Stimulated activated CD4-positive, alpha-beta T cell treated with anti-CD3 and anti-CD28 coated beads, Interleukin-12 subunit alpha, Interleukin-12 subunit beta, amount 100 ng/mL, for 4 hours (primary cell): Measurements from ENCODE around the gene TBC1D21.
A peak's percentile ranks its signal among the peaks of the same experiment; 100 is the strongest.

Experiments
- DNase-seq: peaks from one replicate; pipeline ENCODE4 v3.0.0-alpha.2; 2020

TBC1D21 gene

DNA sequence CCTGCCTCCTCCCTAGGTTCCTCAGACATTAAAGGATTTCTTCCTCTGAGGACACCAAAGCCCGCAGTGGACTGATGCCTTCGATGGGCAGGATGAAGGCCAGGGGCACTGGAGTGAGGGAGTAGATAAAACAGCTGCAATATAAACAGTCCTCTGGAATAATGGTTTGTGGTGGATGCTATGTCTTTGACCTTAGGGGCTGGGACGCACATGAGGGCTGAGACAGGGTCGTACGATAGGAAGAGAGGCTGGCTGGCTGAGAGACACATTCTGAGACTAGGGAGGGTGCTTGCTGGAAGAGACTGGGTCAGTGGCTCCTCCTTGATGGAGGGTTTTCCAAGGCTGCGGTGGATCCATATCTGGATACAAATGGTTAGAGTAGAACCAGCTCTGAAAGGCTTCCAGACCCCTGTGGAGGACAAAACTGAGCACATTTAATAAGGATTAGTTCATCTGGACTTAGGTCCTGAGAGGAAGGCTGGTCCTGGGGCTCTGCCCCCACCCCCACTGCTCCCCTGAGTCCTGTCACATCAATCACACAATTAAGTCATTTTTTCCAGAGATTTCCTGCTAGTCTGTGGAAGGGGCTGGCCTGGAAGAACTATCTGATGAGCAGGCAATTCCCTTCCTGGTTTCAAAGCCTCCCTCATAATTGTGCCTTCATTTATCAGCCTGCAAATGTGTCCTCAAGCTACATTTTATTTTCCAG, 15.8 kb downstream of the TBC1D21 start:
- DNase-seq, result no peak

DNA sequence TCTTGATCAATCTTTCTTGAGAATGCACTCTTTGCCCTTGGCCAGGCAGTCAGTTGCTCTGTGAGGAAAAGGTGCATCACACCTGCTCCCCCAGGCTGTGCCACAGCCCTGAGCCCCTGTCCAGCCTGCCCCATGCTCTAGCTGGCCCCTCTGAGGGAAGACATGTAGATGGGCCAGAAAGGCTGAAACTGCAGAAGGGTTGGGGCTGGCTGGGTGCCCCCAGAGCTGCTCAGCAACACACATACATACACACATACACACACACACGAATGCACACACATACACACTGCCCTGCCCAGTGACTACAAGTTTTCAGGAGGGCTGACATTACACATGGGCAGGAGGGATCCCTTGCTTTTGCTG, 16.4 kb downstream of the TBC1D21 start:
- DNase-seq, result no peak

DNA sequence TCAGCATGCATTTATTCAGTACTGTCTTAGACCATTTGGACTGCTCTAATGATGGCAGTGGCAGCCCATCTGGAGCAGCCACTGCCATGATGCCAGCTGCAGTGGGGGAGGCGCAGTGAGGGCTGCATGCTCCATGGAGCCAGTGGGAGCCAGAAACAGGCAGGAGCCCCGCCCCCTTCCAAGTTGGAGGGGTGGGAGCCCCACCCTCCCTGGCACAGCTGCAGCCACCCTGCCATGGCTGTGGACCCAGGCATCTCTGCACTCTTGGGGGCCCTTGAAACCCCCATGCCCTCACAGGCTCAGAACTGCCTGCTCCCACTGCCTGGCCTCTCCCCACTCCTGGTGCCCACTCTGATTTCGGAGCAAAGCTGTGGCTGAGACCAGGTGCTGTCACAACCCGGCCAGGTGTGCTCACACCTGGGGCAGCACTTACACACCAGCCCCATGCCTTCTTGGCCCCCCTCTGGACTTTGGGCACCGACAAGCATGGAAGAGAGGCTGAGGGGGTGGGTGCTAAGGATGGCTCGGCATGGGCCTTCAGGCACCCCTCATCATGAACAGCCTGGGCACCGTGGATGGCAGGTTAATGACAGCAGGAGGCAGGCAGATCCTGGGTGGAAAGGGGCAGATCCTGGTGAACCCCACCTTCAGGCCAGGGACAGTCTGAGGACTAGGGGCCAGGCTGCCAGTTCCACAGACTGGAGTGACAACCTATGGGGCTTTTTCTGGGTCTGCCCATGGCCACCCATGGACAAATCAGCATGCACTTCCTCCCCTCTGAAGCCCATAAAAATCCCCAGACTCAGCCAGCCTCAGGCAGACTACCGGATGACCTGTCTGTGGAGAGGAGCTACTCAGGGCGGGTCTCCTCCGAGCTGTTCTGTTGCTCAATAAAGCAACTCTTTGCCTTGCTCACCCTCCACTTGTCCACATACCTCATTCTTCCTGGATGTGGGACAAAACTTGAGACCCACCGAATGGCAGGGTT, 18.3 kb downstream of the TBC1D21 start:
- DNase-seq, result no peak

DNA sequence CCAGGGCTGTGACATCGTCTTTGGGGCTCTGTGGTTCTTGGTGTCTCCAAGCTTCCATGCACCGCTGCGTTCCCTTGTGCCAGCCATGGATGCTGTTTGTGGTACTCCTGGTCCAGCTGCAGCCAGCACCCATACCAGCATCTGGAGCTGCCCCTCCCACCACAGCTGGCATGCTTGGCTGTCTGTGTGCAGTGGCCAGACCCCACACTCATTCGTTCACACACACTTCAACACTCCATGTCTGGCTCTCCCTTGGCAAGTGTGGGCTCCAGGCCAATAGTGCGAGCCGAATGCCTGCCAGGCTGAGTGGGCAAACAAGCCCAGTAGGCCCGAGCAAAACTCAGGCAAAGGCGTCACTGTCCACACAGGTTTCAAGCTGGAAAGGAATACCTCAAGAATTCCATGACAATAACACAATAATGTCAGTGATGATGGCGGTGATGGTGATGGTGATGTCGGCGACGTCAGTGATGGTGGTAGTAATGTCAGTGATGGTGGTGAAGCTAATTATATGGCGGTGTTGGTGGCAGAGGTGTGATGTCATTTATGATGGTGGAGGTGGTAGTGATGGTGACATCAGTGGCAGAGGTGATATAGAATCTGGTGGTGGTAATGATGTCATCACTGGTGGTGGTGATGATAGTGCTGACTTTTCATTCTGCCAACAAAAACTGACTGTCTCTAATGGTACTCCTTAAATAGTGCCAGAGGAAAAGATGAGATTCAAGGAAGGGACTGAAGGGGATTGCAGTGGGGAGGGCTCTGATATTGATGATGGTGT, 19.3 kb downstream of the TBC1D21 start:
- no peak for DNase-seq

DNA sequence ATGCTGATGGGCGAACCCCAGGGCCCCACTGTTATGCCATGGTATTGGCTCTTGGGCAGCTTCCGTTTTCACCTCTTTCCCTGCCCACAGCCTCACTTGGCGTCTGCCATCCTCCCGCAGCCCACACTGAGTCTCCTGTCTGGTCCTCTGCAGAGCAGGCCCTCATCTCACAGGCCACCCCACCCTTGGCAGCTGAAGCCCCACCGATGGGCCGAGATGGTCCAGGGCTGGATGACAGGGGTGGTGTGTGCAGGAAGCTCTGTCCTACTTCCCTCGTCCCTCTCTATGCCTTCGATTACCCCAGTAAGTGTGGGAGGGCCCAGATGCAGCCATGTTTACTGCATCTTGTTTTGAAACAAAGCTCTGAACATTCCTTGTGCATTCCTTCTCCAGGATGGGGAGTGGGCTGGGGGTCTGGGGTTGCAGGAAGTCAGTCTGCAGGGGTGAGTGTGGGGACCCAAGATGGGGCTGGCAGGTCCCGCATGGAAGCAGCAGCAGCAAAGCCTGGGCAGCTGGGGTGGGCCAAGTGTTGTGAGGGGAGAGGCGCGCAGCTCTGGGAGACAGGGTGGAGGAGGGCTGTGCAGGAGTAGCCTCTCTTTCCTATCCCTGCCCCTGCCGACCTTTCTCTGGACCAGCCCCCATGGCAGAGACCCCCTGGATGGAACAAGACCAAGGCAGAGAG, 20.9 kb downstream of the TBC1D21 start:
- DNase-seq, result no peak

DNA sequence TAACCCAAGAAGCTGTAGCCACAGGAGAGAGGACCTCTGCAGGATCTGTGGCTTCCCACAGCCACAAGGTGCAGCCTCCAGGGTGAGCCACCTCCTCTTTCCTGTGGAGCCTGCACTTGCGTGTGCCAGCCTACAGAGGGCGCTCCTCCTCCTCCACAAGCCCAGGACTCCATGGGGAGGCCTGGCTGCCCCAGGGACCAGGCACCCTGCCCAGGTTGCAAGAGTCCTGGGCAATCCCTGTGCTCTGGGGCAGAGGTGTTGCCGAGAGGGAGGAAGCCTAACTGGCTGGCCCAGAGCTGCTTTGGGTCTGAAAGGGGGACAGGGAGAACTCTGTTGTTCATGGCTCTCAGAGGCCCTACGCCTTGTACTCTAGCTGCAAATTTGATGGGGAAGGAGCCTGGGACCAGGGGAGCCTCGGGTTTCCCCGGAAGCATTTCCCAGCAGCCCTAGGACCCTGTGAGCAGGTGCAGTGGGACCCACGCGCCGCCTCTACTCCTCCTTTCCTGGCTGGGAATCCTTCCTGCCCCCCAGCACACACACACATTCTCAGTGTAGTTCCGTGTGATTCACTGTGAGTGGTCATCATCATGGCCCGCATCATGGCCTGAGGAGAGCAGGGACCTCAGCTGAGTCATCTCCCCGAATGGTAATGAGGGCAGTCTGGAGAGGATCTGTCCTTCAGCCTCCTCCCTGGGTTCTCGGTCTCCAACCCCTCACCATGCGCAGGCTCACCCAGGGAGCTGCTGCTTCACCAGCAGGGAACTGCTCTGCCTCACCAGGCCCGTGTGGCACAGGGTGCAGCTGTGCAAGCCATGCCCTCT, 24.3 kb downstream of the TBC1D21 start:
- peak; percentile 30 for DNase-seq

DNA sequence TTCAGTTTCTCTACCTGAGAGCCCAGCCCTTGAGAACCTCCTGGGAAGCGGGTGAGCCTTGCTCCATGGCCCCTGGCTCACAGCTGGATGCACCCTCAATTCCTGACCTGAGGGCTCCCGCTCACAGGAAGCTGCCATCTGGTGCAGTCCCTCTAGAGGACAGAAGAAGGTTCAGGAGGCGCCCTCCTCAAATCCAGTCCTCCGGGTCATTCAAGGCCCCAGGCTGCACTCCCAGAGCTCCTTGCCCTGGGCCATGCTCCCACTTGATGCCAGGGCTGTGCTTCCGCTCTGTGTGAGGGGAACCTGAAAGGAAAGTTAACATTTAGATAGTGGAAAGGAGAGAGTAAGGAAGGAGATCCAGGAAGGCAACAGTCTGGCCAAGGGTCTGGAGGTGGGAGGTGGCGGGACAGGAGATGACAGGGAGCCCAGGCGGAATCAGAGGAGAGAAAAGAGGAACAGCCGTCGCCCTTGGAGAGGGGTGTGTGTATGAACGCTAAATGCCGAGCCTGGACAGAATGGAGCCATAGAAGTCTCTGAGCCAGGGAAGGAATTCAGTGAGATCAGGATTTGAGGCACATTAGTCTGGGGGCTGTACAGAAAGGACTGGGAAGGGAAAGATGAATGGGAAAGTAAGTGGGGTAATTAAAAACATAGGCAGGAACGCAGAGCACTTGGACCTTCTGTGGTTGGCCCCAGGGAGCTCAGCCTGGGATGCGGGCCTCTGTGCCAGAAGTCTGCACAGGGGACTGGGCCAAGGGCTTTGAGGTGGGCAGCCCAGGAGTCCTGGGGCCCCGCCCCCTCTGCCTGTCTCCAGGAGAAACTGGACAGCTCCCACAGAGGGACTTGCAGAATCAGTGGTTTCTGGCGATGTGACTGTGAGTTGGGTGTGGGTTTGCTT, 26.1 kb downstream of the TBC1D21 start:
- DNase-seq, result no peak

DNA sequence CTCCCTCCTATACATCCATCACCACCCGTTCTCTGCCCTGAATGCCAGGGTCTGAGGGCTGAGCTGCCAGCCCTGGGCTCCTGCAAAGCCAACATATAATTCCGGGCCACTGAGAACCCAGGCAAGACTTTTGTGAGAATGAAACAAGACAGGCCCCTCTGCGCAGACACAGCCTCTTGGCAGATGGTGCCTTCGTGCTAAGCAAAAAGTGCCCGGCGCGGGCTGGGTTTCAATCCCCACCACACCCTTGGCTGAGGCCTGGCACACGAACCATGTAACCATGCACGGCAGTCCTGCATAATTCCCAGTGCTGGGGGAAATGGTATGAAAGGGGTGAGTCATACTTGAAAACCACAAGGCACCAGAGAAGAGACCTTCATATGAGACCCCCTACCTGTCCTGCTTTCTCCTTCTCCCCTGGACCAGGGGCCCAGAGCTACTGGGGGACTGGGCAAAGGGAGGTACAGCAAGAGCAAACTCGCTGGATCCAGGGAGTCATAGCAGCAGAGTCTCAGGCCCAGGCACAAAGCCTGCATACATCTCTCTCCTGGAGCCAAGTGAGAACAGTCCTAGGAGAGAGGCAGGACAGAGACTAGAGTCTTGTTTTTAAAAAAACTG, 26.8 kb downstream of the TBC1D21 start:
- DNase-seq, result no peak

DNA sequence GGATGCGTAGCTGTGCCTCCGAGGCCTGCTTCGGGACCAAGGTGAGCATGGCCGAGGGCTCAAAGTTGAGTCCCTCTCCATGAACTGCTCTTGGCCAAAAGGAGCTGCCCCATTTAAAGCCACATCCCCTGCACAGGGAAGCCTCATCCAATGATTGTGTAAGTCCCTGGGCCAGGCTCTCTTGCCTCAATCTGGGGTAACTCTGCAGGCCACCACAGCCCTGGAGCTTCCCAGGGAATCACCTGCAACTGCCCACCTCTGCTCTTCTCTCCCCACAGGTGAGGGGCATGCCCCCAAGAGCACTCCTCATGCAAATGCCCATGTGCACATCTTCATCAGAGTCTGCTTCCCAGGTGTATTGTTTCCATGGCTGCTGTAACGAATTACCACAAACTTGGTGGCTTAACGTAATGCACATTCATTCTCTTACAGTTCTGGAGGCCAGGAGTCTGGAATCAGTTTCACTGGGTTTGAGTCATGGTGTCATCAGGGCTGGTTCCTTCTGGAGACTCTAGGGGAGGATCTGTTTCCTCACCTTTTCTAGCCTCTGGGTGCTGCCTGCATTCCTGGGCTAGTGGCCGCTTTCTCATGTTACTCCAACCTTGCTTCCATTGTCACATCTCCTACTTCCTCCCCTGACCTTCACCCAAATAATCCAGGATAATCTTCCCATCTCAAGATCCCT, 27.9 kb downstream of the TBC1D21 start:
- DNase-seq, result no peak

DNA sequence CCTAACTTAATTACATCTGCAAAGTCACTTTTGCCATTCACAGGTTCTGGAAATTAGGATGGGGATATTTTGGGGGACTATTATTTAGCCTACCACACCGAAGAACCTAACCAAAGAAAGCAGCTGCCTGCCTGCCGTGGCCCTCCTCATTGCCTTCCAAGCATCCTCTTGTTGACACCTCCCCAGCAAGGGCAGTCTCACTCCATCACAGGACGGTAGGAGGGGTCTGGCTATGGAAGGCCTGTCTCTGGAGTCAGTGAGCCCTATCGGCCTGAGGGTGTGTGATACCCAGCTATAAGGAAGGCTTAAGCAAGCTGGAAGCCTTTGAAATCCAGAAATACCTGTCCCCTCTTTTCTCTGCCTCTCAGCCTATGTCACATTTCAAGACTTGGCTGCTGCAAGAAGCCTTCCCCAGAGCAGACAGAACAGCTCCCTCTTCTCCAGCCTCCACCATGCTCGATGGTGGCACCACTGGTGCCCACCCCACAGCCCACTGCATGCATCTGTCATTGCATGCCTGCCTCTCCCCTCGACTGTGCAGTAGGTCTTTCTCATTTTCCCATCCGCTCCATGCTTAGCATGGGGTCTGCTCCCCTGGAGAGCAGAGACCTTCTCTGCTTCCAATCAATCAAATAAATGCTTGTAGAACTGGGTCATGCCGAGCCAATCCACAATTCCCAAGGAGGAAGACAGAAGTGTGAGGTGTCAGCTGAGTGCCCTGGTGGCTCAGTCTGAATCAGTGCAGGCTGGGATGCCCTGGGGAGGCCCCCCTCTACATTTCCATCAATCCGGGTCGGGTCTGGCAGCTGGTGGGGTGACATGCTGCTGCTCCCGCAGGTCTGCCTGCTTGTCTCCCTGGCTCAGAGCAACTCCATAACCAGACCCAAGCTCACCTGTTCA, 29.0 kb downstream of the TBC1D21 start:
- no peak for DNase-seq

DNA sequence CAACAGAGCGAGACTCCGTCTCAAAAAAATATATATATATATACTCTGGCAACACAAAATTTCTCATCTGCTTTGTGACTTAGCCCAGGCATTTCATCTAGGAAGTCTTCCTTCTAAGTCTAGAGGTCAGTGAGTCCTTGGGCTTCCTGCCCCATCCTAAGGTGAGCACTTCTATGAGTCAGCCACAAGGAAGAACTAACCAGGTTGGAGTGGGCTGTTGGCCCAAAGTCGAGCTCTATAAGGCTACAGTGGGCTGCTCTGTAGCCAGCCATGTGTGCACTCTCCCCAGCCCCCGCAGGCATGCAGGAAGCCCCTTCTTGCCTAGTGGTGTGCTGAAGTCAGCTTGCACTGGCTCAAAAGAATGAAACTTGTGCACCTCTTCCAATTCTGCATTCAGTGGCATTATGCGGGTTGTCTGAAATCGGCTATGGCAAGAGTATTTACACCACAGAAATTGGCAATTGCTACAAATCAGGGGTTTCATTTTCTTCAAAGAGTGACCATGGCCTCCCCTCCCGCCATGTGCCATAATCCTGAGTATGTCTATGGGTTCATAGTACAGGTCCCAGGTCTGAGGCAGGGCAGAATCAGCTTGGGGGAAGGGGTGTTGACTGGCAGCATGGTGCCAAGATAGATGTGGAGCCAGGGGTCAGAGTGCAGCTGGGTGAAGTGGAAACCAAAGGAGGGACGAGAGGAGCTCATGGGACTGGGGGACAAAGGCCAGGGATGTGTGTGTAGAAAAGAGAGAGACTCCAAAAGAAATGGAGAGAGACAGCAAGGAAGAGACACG, 30.9 kb downstream of the TBC1D21 start:
- no peak for DNase-seq

DNA sequence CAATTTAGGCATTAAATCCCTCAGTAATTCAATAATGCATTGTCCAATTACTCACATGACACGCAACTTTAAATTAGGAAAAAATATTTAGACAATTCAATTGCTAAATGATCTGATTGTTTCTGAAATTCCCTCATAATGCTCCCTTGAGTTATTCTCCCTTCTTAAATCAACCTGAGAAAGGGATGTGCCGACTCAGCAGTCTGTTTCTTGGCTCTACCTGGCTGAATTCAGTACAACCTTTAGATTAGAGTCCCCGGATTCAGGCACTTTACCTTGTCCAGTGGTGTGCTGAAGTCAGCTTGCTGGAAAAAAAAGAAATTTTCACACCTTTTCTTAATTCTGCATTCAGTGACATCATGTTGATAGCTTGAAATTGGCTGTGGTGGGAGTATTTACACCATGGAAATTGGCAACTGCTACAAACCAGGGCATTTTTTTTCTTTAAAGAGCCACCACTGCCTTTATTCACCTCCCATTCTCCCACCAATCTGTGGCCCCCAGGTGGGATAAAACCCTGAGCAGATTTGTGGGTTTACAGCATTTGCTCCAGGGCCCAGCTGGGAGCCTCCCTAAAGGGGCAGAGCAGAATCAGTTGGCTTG, 32.0 kb downstream of the TBC1D21 start:
- no peak for DNase-seq

DNA sequence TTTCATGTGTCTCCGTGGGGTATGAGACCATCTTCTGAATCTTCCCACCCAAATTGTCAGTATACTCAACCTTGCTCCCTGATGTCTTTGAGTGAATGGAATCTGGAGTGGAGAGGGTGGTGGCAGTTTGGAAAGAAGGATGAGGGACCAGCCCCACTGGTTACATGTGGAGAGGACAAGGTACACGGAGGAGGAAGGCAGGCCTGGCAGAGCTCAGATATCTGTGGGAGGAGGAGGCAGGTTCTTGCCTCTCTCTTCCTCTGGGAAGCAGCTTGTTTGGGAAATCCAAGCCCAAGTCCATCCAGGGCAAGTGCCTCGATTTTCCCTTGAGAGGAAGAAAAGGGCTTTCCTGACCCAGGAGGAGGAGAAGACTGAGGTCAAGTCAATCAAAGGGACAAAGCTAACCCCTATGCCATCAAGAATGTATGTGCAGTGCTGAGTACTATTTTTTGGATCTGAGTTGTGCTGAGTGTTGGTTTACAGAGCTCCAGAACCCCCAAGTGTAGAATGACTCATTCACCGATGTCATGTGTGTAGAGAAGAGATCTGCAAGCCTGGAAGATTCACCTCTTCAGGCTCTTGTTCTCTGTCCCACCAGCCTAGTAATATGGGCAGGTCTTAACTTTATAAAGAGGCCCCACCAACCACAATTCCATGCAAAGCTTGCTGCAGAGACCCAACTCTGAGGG, 33.1 kb downstream of the TBC1D21 start:
- DNase-seq, result no peak

DNA sequence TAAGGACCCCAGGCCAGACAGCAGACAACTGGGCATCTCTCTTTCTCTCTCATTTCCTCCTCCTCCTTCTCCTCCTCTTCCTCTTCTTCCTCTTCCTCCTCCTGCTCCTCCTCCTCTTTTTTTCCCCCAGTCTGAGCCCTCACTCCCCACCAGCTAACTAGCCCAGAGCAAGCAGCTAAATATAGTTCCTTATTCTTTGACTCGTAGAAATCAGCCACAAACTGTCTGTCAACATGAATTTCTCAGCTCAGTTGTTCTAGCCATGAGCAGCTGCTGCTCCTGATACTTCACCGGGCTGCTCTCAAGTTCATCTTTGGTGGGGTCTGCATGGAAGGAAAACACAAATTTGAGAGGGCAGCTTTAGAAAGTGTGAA, 33.7 kb downstream of the TBC1D21 start:
- no peak for DNase-seq

DNA sequence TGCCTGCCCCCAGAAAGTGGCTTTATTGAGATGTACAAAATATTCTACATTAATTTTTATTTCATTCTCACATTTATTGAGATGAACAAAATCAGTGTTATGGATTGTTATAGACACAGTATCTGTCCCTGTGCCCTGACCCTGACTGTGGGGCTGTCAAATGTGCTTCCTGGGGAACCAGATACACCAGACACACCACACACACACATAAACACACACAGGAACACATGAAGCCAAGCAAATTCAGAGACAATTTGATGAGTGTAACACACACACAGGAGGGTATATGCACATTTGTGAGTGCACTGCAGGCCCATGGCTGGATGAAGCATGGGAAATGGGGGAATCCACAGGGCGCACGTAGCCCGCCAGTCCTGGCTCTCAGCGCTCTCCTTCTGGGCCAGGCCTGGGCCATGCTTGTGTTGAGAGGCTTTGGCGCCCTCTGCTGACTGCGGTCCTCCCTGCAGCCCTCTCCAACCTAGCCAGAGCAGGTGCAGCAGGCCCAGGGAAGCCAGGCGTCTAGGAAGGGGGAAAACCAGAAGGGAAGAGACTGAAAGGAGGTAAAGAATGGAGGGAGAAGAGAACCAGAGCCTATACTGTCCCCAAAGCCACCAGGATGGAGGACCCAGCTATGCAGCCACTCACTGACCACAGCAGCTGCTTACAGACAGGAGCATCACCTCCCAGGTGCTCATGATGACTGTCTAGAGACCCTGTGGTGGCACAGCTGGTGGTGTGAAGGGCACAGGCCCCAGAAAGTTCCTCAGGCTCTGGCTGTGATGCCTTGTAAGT, 34.9 kb downstream of the TBC1D21 start:
- DNase-seq, result peak; percentile 78

DNA sequence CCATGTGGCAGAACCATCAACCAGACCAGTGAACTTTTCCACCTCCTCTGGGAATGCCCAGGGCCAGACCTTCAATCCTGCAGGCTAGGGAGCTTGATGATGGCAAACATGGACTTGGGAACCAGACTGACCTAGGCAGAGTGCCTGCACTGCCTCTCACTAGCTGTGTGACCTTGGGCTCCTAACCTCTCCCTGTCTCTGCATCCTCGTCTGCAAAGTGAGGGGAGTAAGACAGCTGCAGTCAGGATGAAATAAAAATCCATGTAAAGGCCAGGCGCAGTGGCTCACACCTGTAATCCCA, 35.4 kb downstream of the TBC1D21 start:
- DNase-seq, result no peak
